Activated T-helper 9 cell treated with anti-CD3 and anti-CD28 coated beads, Interleukin-2, amount 50 U/mL, for 16 hours (primary cell): Measurements from ENCODE around the gene METTL1.
"Not testable (repeated sequence)": the region's sequence is repeated elsewhere in the genome, so short reads cannot be mapped to it uniquely, and the experiment has no call there.

ENCODE experiments used
- DNase-seq: peaks from one replicate; pipeline ENCODE4 v3.0.0-alpha.2; 2020; ENCODE audit warnings: low read depth

Gene METTL1

DNA sequence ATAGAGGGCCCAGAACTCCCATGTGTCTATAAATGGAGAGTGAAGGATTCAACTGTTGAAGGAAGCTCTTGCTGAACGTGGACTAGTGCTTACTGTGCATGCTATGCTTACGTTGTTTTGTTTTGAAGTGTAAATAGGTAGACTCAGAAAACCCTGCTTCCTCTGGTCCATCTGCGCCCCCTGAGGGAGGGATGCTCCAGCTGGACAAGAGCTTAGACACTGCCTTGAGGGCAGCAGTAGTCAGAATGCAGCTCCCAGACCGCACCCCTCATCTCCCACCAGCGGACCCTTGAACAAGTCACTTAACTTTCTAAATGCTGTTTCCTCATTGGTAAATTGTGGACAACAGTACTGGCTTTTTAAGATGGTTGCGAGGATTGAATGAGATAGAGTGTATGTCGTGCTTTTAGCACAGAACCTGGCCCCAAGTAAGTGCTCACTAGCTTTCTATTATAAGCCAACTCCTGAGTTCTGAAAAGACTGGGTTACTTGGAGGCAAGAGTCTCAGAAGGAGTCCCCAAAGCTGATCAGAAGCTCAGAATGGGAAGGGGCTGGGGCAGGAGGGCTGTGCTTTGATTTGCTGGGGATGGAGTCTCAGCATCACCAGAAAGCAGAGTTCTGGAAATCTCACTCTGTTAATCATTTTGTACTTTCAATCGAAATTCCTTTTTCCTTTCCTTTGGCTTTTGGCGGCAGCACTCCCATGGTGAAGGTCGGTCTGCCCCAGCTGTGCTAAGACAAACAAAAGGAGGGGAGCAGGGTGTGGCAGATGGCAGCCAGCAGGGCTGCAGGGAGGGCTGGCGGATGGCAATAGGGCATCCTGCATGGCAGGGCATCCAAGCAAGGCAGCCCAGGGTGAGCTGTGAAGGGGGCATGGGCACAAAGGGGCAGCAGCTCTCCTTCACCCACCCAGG lies 48.9 kb downstream of the METTL1 start:
- no peak for DNase-seq

DNA sequence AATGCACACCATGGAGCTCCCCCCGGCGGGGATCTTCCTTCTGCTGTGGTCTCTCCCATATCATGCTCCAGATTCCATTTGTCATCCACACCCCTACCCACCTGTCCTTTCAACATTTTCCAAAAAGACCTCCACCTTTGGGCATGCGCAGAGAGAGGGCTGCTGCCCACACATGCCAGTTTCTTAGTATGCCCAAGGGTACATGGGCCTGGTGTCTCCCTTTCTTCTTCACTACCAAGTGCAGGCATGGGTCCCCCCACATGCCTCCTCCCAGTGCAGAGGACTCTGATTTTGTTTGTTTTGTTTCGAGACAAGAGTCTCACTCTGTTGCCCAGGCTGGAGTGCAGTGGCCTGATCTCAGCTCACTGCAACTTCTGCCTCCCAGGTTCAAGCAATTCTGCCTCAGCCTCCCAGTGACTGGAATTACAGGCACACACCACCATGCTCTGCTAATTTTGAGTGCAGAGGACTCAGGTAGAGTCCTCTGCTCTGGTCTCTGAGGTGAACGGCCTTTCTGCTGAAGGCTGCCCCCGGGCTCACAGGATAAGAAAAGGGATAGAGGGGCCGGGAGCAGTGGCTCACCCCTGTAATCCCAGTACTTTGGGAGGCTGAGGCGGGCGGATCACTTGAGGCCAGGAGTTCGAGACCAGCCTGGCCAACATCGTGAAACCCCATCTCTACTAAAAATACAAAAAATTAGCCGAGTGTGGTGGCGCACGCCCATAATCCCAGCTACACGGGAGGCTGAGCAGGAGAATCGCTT lies 49.9 kb downstream of the METTL1 start:
- not testable (repeated sequence) for DNase-seq

DNA sequence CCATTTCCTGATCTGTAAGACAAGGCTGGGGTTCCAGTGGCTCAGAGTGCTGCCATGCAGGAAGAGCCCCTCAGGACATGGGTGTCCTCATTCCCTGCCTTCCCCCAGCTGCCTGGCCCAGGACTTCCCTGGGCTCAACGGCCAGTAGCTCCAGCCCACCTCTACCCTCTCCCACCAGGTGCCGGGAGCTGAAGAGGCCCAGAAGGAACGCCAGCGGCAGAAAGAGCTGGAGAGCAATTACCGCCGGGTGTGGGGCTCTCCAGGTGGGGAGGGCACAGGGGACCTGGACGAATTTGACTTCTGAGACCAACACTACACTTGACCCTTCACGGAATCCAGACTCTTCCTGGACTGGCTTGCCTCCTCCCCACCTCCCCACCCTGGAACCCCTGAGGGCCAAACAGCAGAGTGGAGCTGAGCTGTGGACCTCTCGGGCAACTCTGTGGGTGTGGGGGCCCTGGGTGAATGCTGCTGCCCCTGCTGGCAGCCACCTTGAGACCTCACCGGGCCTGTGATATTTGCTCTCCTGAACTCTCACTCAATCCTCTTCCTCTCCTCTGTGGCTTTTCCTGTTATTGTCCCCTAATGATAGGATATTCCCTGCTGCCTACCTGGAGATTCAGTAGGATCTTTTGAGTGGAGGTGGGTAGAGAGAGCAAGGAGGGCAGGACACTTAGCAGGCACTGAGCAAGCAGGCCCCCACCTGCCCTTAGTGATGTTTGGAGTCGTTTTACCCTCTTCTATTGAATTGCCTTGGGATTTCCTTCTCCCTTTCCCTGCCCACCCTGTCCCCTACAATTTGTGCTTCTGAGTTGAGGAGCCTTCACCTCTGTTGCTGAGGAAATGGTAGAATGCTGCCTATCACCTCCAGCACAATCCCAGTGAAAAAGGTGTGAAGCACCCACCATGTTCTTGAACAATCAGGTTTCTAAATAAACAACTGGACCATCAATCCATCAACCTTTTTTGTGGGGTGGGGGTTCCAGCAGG lies 51.0 kb downstream of the METTL1 start:
- no peak for DNase-seq

DNA sequence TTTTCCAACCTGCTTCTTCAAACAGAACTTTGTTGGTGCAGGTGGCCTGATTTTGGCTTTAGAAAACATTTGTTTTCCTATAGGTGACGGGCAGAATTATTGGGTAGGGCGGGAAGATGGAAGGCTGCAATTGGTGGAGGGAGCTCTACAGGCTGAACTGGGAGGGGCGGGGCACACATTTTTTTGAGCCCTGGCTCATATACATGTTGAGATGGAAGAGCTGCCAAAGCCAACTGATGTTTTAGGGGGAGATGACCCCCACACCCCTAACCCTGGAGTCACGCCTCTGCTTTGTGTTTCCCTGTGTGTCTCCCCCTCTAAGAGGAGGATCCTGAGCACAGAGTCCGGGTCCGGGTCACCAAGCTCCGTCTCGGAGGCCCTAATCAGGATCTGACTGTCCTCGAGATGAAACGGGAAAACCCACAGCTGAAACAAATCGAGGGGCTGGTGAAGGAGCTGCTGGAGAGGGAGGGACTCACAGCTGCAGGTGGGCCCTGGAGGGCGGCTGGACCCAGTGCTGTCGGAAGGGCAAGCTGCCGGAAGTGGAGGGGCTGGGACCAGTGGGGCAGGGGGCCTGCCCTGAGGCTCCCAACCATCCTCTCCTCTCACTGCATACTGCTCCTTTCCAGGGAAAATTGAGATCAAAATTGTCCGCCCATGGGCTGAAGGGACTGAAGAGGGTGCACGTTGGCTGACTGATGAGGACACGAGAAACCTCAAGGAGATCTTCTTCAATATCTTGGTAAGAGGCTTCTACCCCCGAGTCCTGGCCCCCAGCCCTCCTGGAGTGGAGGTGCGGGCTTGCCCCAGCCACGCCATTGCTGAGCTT lies 51.9 kb downstream of the METTL1 start:
- DNase-seq = no peak

DNA sequence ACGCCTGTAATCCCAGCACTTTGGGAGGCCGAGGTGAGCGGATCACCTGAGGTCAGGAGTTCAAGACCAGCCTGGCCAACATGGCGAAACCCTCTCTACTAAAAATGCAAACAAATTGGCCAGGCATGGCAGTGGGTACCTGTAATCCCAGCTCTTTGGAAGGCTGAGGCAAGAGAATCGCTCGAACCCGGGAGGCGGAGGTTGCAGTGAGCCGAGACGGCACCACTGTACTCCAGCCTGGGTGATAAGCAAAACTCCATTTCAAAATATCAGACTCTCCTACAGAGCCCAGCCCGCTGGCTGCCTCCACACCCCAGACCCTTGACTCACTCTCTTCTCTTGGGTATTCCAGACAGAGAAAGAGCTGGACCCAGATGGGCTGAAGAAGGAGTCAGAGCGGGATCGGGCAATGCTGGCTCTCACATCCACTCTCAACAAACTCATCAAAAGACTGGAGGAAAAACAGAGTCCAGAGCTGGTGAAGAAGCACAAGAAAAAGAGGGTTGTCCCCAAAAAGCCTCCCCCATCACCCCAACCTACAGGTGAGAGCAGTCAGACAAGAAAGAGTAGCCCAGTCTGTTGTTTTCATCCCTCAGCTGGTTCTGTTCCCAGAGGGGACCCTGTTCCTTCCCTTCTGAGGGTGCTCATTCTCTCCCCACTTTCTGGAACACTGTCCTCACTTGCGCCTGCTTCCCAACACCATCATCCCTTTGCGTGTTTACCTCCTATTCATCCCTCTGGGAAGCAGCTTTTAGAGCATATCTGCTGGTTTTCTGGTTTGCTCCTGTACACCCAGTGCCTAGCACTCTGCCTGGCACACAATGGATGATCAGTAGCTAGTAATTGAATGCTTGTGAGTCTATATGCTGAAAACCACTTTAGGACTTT lies 53.0 kb downstream of the METTL1 start:
- DNase-seq = no peak
